Measurements from ENCODE around the gene MACROD2.

Gene MACROD2

GRCh38 chr20:14691994-14692393 lies 696.7 kb downstream of the MACROD2 start:
- 94 to 96% methylated on average over 2 to 3 of the region's 3 CpGs for WGBS, 2 experiments
- Histone ChIP-seq H3K4me1 (ENCODE audit: control insufficient read depth, insufficient read depth, low read length) (no peaks in the 10 kb centered on the region), H3K27me3 (ENCODE audit: control insufficient read depth, insufficient read depth, low read length, poor library complexity, severe bottlenecking) (no peaks in the 10 kb centered on the region), H3K36me3 (ENCODE audit: control insufficient read depth, insufficient read depth, low read length) (no peaks in the 10 kb centered on the region), H3K9me3 (ENCODE audit: control insufficient read depth, low read length) (no peaks in the 10 kb centered on the region), H3K27ac (ENCODE audit: insufficient read depth, low read depth, low read length, poor library complexity, severe bottlenecking) (no peak overlapping the region), H3K4me3 (ENCODE audit: insufficient read depth, low read depth, low read length) (no peak overlapping the region)

GRCh38 chr20:14696478-14696877 lies 701.2 kb downstream of the MACROD2 start:
- no peak overlapping the region for H3K27ac ChIP-seq (ENCODE audit: insufficient read depth, low read depth, low read length, poor library complexity, severe bottlenecking)
- no peaks in the 10 kb centered on the region for H3K4me1 ChIP-seq (ENCODE audit: control insufficient read depth, insufficient read depth, low read length)
- H3K9me3 ChIP-seq (ENCODE audit: control insufficient read depth, low read length) = no peaks in the 10 kb centered on the region
- H3K27me3 ChIP-seq (ENCODE audit: control insufficient read depth, insufficient read depth, low read length, poor library complexity, severe bottlenecking) = no peaks in the 10 kb centered on the region
- 94 to 100% methylated on average over 2 of the region's 3 CpGs for WGBS, 2 experiments
- H3K36me3 ChIP-seq (ENCODE audit: control insufficient read depth, insufficient read depth, low read length) = no peaks in the 10 kb centered on the region
- no peak overlapping the region for H3K4me3 ChIP-seq (ENCODE audit: insufficient read depth, low read depth, low read length)

GRCh38 chr20:14696937-14697336 lies 701.6 kb downstream of the MACROD2 start:
- Histone ChIP-seq H3K9me3 (ENCODE audit: control insufficient read depth, low read length) (no peaks in the 10 kb centered on the region), H3K27me3 (ENCODE audit: control insufficient read depth, insufficient read depth, low read length, poor library complexity, severe bottlenecking) (no peaks in the 10 kb centered on the region), H3K36me3 (ENCODE audit: control insufficient read depth, insufficient read depth, low read length) (no peaks in the 10 kb centered on the region), H3K4me3 (ENCODE audit: insufficient read depth, low read depth, low read length) (no peak overlapping the region), H3K27ac (ENCODE audit: insufficient read depth, low read depth, low read length, poor library complexity, severe bottlenecking) (no peak overlapping the region), H3K4me1 (ENCODE audit: control insufficient read depth, insufficient read depth, low read length) (no peaks in the 10 kb centered on the region)
- 76 to 83% methylated on average over 4 of the region's 4 CpGs for WGBS, 2 experiments

- Histone ChIP-seq H3K27ac (ENCODE audit: insufficient read depth, low read depth, low read length, poor library complexity, severe bottlenecking) (no peak overlapping the region), H3K4me1 (ENCODE audit: control insufficient read depth, insufficient read depth, low read length) (no peaks in the 10 kb centered on the region), H3K27me3 (ENCODE audit: control insufficient read depth, insufficient read depth, low read length, poor library complexity, severe bottlenecking) (no peaks in the 10 kb centered on the region), H3K9me3 (ENCODE audit: control insufficient read depth, low read length) (no peaks in the 10 kb centered on the region), H3K36me3 (ENCODE audit: control insufficient read depth, insufficient read depth, low read length) (no peaks in the 10 kb centered on the region), H3K4me3 (ENCODE audit: insufficient read depth, low read depth, low read length) (no peak overlapping the region)
- WGBS, 2 experiments = 93 to 95% methylated on average over 4 of the region's 4 CpGs
These were observed 702.8 kb downstream of the MACROD2 start for GRCh38 chr20:14698125-14698524.

GRCh38 chr20:14698605-14699373 lies 703.5 kb downstream of the MACROD2 start:
- Histone ChIP-seq H3K4me1 (ENCODE audit: control insufficient read depth, insufficient read depth, low read length) (no peaks in the 10 kb centered on the region), H3K4me3 (ENCODE audit: insufficient read depth, low read depth, low read length) (no peak overlapping the region), H3K36me3 (ENCODE audit: control insufficient read depth, insufficient read depth, low read length) (no peaks in the 10 kb centered on the region), H3K27ac (ENCODE audit: insufficient read depth, low read depth, low read length, poor library complexity, severe bottlenecking) (no peak overlapping the region), H3K9me3 (ENCODE audit: control insufficient read depth, low read length) (no peaks in the 10 kb centered on the region), H3K27me3 (ENCODE audit: control insufficient read depth, insufficient read depth, low read length, poor library complexity, severe bottlenecking) (no peaks in the 10 kb centered on the region)
- 89 to 94% methylated on average over 1 to 3 of the region's 3 CpGs for WGBS, 2 experiments

- H3K27me3 ChIP-seq (ENCODE audit: control insufficient read depth, insufficient read depth, low read length, poor library complexity, severe bottlenecking) = no peaks in the 10 kb centered on the region
- no peaks in the 10 kb centered on the region for H3K9me3 ChIP-seq (ENCODE audit: control insufficient read depth, low read length)
- H3K36me3 ChIP-seq (ENCODE audit: control insufficient read depth, insufficient read depth, low read length) = no peaks in the 10 kb centered on the region
- no peaks in the 10 kb centered on the region for H3K4me1 ChIP-seq (ENCODE audit: control insufficient read depth, insufficient read depth, low read length)
- H3K27ac ChIP-seq (ENCODE audit: insufficient read depth, low read depth, low read length, poor library complexity, severe bottlenecking) = no peak overlapping the region
- no peak overlapping the region for H3K4me3 ChIP-seq (ENCODE audit: insufficient read depth, low read depth, low read length)
These were observed 705.3 kb downstream of the MACROD2 start for GRCh38 chr20:14700639-14700960.

GRCh38 chr20:14701326-14701725 lies 706.0 kb downstream of the MACROD2 start:
- WGBS, 2 experiments = 95 to 100% methylated on average over 2 to 3 of the region's 4 CpGs

GRCh38 chr20:14706555-14706954 lies 711.2 kb downstream of the MACROD2 start:
- Histone ChIP-seq H3K4me3 (ENCODE audit: insufficient read depth, low read depth, low read length) (no peak overlapping the region), H3K27me3 (ENCODE audit: control insufficient read depth, insufficient read depth, low read length, poor library complexity, severe bottlenecking) (no peaks in the 10 kb centered on the region)
- 84 to 97% methylated on average over 5 of the region's 5 CpGs for WGBS, 2 experiments

More at GRCh38 chr20:14701326-14701725, 706.0 kb downstream of the MACROD2 start:
- H3K27me3 ChIP-seq (ENCODE audit: control insufficient read depth, insufficient read depth, low read length, poor library complexity, severe bottlenecking) = no peaks in the 10 kb centered on the region
- no peaks in the 10 kb centered on the region for H3K36me3 ChIP-seq (ENCODE audit: control insufficient read depth, insufficient read depth, low read length)
- H3K4me1 ChIP-seq (ENCODE audit: control insufficient read depth, insufficient read depth, low read length) = no peaks in the 10 kb centered on the region
- no peaks in the 10 kb centered on the region for H3K9me3 ChIP-seq (ENCODE audit: control insufficient read depth, low read length)
- H3K27ac ChIP-seq (ENCODE audit: insufficient read depth, low read depth, low read length, poor library complexity, severe bottlenecking) = no peak overlapping the region
- no peak overlapping the region for H3K4me3 ChIP-seq (ENCODE audit: insufficient read depth, low read depth, low read length)

GRCh38 chr20:14707026-14707680 lies 711.8 kb downstream of the MACROD2 start:
- Histone ChIP-seq H3K27me3 (ENCODE audit: control insufficient read depth, insufficient read depth, low read length, poor library complexity, severe bottlenecking) (no peaks in the 10 kb centered on the region), H3K27ac (ENCODE audit: insufficient read depth, low read depth, low read length, poor library complexity, severe bottlenecking) (no peak overlapping the region), H3K4me1 (ENCODE audit: control insufficient read depth, insufficient read depth, low read length) (peaks cover 3% of the 10 kb centered on the region), H3K36me3 (ENCODE audit: control insufficient read depth, insufficient read depth, low read length) (no peaks in the 10 kb centered on the region), H3K9me3 (ENCODE audit: control insufficient read depth, low read length) (no peaks in the 10 kb centered on the region), H3K4me3 (ENCODE audit: insufficient read depth, low read depth, low read length) (no peak overlapping the region)
- 88 to 89% methylated on average over 7 to 9 of the region's 10 CpGs for WGBS, 2 experiments

More at GRCh38 chr20:14706555-14706954, 711.2 kb downstream of the MACROD2 start:
- H3K36me3 ChIP-seq (ENCODE audit: control insufficient read depth, insufficient read depth, low read length) = no peaks in the 10 kb centered on the region
- H3K27ac ChIP-seq (ENCODE audit: insufficient read depth, low read depth, low read length, poor library complexity, severe bottlenecking) = no peak overlapping the region
- H3K4me1 ChIP-seq (ENCODE audit: control insufficient read depth, insufficient read depth, low read length) = peaks cover under 1% of the 10 kb centered on the region
- no peaks in the 10 kb centered on the region for H3K9me3 ChIP-seq (ENCODE audit: control insufficient read depth, low read length)

- no peaks in the 10 kb centered on the region for H3K9me3 ChIP-seq (ENCODE audit: control insufficient read depth, low read length)
- 92 to 100% methylated on average over 1 to 2 of the region's 2 CpGs for WGBS, 2 experiments
- H3K36me3 ChIP-seq (ENCODE audit: control insufficient read depth, insufficient read depth, low read length) = no peaks in the 10 kb centered on the region
- no peak overlapping the region for H3K4me3 ChIP-seq (ENCODE audit: insufficient read depth, low read depth, low read length)
- no peaks in the 10 kb centered on the region for H3K27me3 ChIP-seq (ENCODE audit: control insufficient read depth, insufficient read depth, low read length, poor library complexity, severe bottlenecking)
- H3K27ac ChIP-seq (ENCODE audit: insufficient read depth, low read depth, low read length, poor library complexity, severe bottlenecking) = no peak overlapping the region
- peaks cover 8% of the 10 kb centered on the region for H3K4me1 ChIP-seq (ENCODE audit: control insufficient read depth, insufficient read depth, low read length)
These were observed 712.7 kb downstream of the MACROD2 start for GRCh38 chr20:14707865-14708596.
